Caco-2 (cell line): ENCODE results near the gene RGS6. TPM values are rescaled to one million over a fixed set of nuclear protein-coding genes. Genes with fewer than 3 reads are reported as not detected.

Experiments
- BruUV-seq: library from RNA; stranded (reverse); fragments of 400-500 nt; replicated peaks from 2 replicates; lab custom pipeline; 2021; lab: Mats Ljungman, UMichigan
- CTCF ChIA-PET: fragments of 300-600 bp; sonication (Branson Sonifier 250); formaldehyde crosslinking; loops from one replicate; lab custom pipeline; 2022; ENCODE audit warnings: antibody characterized with exemption; lab: Charles Lee
- POLR2A ChIA-PET: fragments of 300-600 bp; sonication (Branson Sonifier 250); formaldehyde crosslinking; loops from one replicate; lab custom pipeline; 2022; ENCODE audit warnings: antibody characterized with exemption; lab: Charles Lee
- DNase-seq, 2 experiments: peaks; one replicate each; pipeline versions ENCODE4 v3.0.0 to v3.0.0-alpha.2; 2020 to 2022
- H3K27me3 ChIP-seq: replicated peaks from 2 replicates; pipeline ENCODE4 v1.6.0; 2011; ENCODE audit warnings: low read length; ENCODE audit not compliant: control insufficient read depth, insufficient read depth
- H3K36me3 ChIP-seq: 2 replicates; pipeline ENCODE4 v1.5.1; 2011; ENCODE audit warnings: low read length; ENCODE audit not compliant: control insufficient read depth, insufficient read depth
- H3K4me1 ChIP-seq: fragments of 250-450 bp; sonication (Bioruptor Pico); 2 replicates; pipeline ENCODE4 v1.5.1; 2020; ENCODE audit warnings: mild to moderate bottlenecking
- H3K4me3 ChIP-seq: 2 replicates; pipeline ENCODE4 v1.5.1; 2011; ENCODE audit warnings: low read depth, mild to moderate bottlenecking, control low read depth, low read length
- H3K9me3 ChIP-seq: fragments of 250-450 bp; sonication (Bioruptor Pico); 2 replicates; pipeline ENCODE4 v1.5.1; 2020; ENCODE audit warnings: mild to moderate bottlenecking, moderate library complexity
- H3K27ac Mint-ChIP-seq: one replicate; pipeline ENCODE4 v1.8.0; 2022; ENCODE audit warnings: mixed read lengths; ENCODE audit not compliant: unreplicated experiment
- H3K27me3 Mint-ChIP-seq: one replicate; pipeline ENCODE4 v1.8.0; 2022; ENCODE audit warnings: mixed read lengths; ENCODE audit not compliant: insufficient read depth, unreplicated experiment
- H3K36me3 Mint-ChIP-seq: one replicate; pipeline ENCODE4 v1.8.0; 2022; ENCODE audit warnings: mild to moderate bottlenecking, mixed read lengths; ENCODE audit not compliant: insufficient read depth, unreplicated experiment
- H3K4me1 Mint-ChIP-seq: one replicate; pipeline ENCODE4 v1.8.0; 2022; ENCODE audit warnings: low read depth, mixed read lengths; ENCODE audit not compliant: unreplicated experiment
- H3K4me3 Mint-ChIP-seq: one replicate; pipeline ENCODE4 v1.8.0; 2022; ENCODE audit warnings: mild to moderate bottlenecking, moderate library complexity, mixed read lengths; ENCODE audit not compliant: unreplicated experiment
- H3K9me3 Mint-ChIP-seq: one replicate; pipeline ENCODE4 v1.8.0; 2022; ENCODE audit warnings: mixed read lengths; ENCODE audit not compliant: unreplicated experiment
- CTCF ChIP-seq, 2 experiments: fragments of 200-600 bp in 1 of 2; IDR thresholded peaks; 1 replicate in 1 of 2; 2 replicates in 1 of 2; pipeline versions ENCODE4 v1.5.1 to v1.8.0; 2011 to 2022; ENCODE audit warnings: antibody characterized with exemption in 1 of 2, control low read depth in 1 of 2, inconsistent platforms in 1 of 2, low read depth in 1 of 2, low read length in 1 of 2, mild to moderate bottlenecking in 1 of 2, moderate library complexity in 1 of 2; ENCODE audit not compliant: insufficient read depth in 1 of 2, severe bottlenecking in 1 of 2, unreplicated experiment in 1 of 2
- intact Hi-C: fragments of 100-400 bp; cut with micrococcal nuclease; formaldehyde crosslinking; loops from one replicate; pipeline ENCODE4 v1.10.0; 2022; ENCODE audit not compliant: unreplicated experiment
- total RNA-seq: library from RNA; stranded (reverse); gene quantifications from 2 replicates; pipeline ENCODE4 v1.2.3, GENCODE V29; 2022

Gene RGS6
- total RNA-seq, 1 experiment from 2014 or later, result not detected

DNA sequence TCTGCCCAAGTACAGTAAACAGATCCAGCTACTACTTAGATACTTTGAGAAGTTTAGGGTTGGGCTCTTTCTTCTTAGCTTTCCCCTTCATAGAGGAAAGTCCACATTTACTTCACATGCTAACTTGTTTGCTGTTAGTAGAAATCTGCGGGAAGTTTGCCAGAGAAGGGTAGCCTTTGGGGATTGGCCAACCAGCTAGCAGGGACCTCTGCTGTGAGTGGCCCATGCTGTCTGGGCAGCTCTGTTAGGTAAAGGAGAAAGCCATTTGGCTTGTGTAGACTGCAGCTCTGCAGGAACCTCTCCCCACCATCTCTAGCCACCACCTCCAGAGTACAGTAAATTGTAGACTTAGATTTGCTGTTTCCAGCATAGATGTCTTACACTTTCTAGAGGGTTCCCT lies 193.9 kb downstream of the RGS6 start:
- intact Hi-C loops, result no loop called here
- H3K4me3 ChIP-seq, result no peak overlapping the region
- ChIA-PET POLR2A (no interaction called here), CTCF (no interaction called here)
- BruUV-seq, result no TSS peak
- H3K4me3 Mint-ChIP-seq, result no peak overlapping the region
- no peak for TF ChIP-seq CTCF (IDR thresholded peaks at IDR 0.05; ENCODE audit: insufficient read depth in 1 of 2, low read depth in 1 of 2, low read length in 1 of 2, severe bottlenecking in 1 of 2, unreplicated experiment in 1 of 2)
- H3K27ac Mint-ChIP-seq, result no peak overlapping the region
- no peaks in the 10 kb centered on the region for H3K4me1 ChIP-seq
- no peaks in the 10 kb centered on the region for H3K9me3 Mint-ChIP-seq
- DNase-seq, result no peak
- H3K4me1 Mint-ChIP-seq, result no peaks in the 10 kb centered on the region
- peaks cover 4% of the 10 kb centered on the region for H3K27me3 Mint-ChIP-seq
- H3K27me3 ChIP-seq, result no peaks in the 10 kb centered on the region
- no peaks in the 10 kb centered on the region for H3K9me3 ChIP-seq
- H3K36me3 Mint-ChIP-seq, result no peaks in the 10 kb centered on the region
- H3K36me3 ChIP-seq, result no peaks in the 10 kb centered on the region

- no peaks in the 10 kb centered on the region for H3K27me3 ChIP-seq
- BruUV-seq, result no TSS peak
- Mint-ChIP-seq H3K36me3 (no peaks in the 10 kb centered on the region), H3K4me1 (no peaks in the 10 kb centered on the region), H3K27ac (no peak overlapping the region), H3K27me3 (peaks cover 4% of the 10 kb centered on the region), H3K9me3 (no peaks in the 10 kb centered on the region), H3K4me3 (no peak overlapping the region)
- DNase-seq, result no peak
- TF ChIP-seq CTCF (IDR thresholded peaks at IDR 0.05; ENCODE audit: insufficient read depth in 1 of 2, low read depth in 1 of 2, low read length in 1 of 2, severe bottlenecking in 1 of 2, unreplicated experiment in 1 of 2), result no peak
- intact Hi-C loops, result no loop called here
- H3K36me3 ChIP-seq, result no peaks in the 10 kb centered on the region
- H3K4me1 ChIP-seq, result no peaks in the 10 kb centered on the region
- ChIA-PET CTCF (no interaction called here), POLR2A (no interaction called here)
- no peaks in the 10 kb centered on the region for H3K9me3 ChIP-seq
- H3K4me3 ChIP-seq, result no peak overlapping the region
These were observed 194.3 kb downstream of the RGS6 start for GRCh38 chr14:72126561-72126960.

DNA sequence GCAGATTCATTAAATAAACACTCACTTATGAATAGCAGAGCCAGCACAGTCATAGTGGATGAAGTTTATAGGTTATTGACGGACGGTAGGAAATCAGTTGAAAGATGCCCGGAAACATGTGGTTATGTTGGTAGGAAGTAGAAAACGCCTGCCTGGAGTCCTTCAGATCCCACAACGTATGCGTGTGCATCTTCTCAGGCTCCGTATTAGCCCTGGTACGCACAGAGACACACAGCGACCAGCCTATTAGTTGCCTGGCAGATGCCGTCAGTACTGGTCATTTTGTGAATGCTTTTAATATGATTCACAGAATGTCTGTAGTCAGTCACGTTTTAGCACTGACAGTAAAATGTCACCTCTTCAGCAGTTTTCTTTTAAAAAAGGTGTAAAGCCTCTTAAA lies 196.4 kb downstream of the RGS6 start:
- BruUV-seq, result no TSS peak
- peaks cover 13% of the 10 kb centered on the region for H3K27me3 Mint-ChIP-seq
- intact Hi-C loops, result no loop called here

More for the DNA sequence above, 196.4 kb downstream of the RGS6 start:
- no peaks in the 10 kb centered on the region for H3K4me1 Mint-ChIP-seq
- H3K27ac Mint-ChIP-seq, result no peak overlapping the region
- ChIA-PET POLR2A (no interaction called here), CTCF (no interaction called here)
- H3K9me3 Mint-ChIP-seq, result no peaks in the 10 kb centered on the region
- Histone ChIP-seq H3K4me3 (no peak overlapping the region), H3K36me3 (no peaks in the 10 kb centered on the region), H3K4me1 (no peaks in the 10 kb centered on the region), H3K9me3 (no peaks in the 10 kb centered on the region), H3K27me3 (no peaks in the 10 kb centered on the region)
- TF ChIP-seq CTCF (IDR thresholded peaks at IDR 0.05; ENCODE audit: insufficient read depth in 1 of 2, low read depth in 1 of 2, low read length in 1 of 2, severe bottlenecking in 1 of 2, unreplicated experiment in 1 of 2), result no peak
- H3K36me3 Mint-ChIP-seq, result no peaks in the 10 kb centered on the region
- H3K4me3 Mint-ChIP-seq, result no peak overlapping the region
- no peak for DNase-seq
